ENCODE measurements around the gene DAB2IP. TPM values are rescaled to one million over a fixed set of nuclear protein-coding genes. Genes with fewer than 3 reads are reported as not detected.

Gene DAB2IP
- total and polyA plus RNA-seq, 4 donors: 2.3 to 13.1 (median 5.4) TPM

DNA sequence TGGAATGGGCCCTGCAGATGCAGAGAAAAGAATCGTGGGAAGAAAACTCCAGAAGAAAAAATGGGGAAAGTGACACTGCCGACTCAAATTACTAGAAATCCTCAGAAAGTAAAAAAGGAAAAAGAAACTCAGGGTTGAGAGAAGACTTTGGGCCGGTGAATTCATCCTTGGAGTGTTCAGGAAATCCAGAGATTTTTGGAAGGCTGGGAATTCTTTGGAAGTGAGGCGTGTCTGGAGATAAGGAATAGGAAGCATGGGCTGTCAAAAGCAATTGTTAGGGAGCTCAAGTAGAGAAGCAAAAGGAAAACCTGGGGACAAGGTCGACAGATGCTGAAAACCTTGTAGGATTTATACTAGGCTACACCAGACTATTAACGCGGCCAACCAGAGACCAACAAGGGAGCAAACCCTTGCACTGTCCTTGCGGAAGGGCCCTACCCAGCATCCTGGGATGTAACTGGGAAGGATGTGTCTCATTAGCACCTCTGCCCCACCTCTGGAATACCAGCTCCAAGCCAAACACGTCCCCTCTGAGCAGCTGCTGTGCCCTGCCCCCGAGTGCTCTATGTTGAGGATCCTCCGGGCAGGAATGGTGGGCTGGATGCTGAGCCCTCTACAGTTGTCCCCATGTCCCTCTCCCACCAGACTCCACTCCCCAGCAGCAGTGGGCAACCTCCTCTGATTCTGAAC lies 11.6 kb downstream of the DAB2IP start:
- Histone ChIP-seq H3K9me3 (ENCODE audit: control insufficient read depth in 4 of 4, low read length in 3 of 4) (no peaks in the 10 kb centered on the region), H3K4me3 (ENCODE audit: low read depth in 1 of 3, low read length in 3 of 3) (no peak overlapping the region), H3K36me3 (ENCODE audit: control insufficient read depth in 4 of 4, insufficient read depth in 3 of 4, low read depth in 1 of 4, low read length in 3 of 4) (no peaks in the 10 kb centered on the region), H3K27me3 (ENCODE audit: control insufficient read depth in 4 of 4, insufficient read depth in 4 of 4, low read length in 3 of 4) (no peaks in the 10 kb centered on the region), H3K4me1 (ENCODE audit: control insufficient read depth in 4 of 4, insufficient read depth in 4 of 4, low read length in 3 of 4) (peaks cover 0 to 6% (median 1%) of the 10 kb centered on the region in 4 donors), H3K9ac (ENCODE audit: low read depth in 1 of 2, low read length in 2 of 2) (no peak overlapping the region), H3K27ac (ENCODE audit: low read depth in 1 of 2, low read length in 2 of 2) (no peak overlapping the region)
- DNase-seq (ENCODE audit: low spot score): no peak
- WGBS: 83% methylated on average over 11 of the region's 11 CpGs
- no peak for TF ChIP-seq GABPA (IDR thresholded peaks at IDR 0.05 in 1 of 2, conservative IDR thresholded peaks at IDR 0.05 in 1 of 2)
- no peak for TF ChIP-seq FOXA1 (IDR thresholded peaks at IDR 0.05)
- peak; percentile 25 for TF ChIP-seq NR2F2 (IDR thresholded peaks at IDR 0.05)
- no peak for TF ChIP-seq RXRA (IDR thresholded peaks at IDR 0.05)
- no peak for TF ChIP-seq SP1 (IDR thresholded peaks at IDR 0.05)

DNA sequence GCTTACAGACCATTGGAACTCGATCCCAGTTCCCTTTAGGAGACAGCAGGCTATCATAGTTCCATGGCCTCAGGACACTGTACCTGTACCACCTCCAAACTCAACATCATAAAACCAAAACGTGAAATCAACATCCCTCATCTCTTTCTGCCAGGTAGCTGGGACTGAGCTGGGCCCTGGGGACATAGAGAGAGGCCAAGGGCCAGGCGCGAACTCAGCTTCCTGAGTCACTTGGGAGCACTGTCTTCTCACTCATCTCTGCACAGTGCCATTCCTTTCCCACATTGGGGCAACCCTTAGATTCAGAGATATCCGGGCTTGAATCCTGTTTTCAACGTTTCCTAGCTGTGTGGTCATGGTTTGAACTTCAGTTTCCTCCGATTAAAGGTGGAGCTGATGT lies 12.2 kb downstream of the DAB2IP start:
- Histone ChIP-seq H3K27ac (ENCODE audit: low read depth in 1 of 2, low read length in 2 of 2) (no peak overlapping the region), H3K9ac (ENCODE audit: low read depth in 1 of 2, low read length in 2 of 2) (no peak overlapping the region), H3K4me1 (ENCODE audit: control insufficient read depth in 4 of 4, insufficient read depth in 4 of 4, low read length in 3 of 4) (peaks cover 0 to 4% (median 1%) of the 10 kb centered on the region in 4 donors), H3K36me3 (ENCODE audit: control insufficient read depth in 4 of 4, insufficient read depth in 3 of 4, low read depth in 1 of 4, low read length in 3 of 4) (no peaks in the 10 kb centered on the region), H3K9me3 (ENCODE audit: control insufficient read depth in 4 of 4, low read length in 3 of 4) (no peaks in the 10 kb centered on the region), H3K27me3 (ENCODE audit: control insufficient read depth in 4 of 4, insufficient read depth in 4 of 4, low read length in 3 of 4) (no peaks in the 10 kb centered on the region), H3K4me3 (ENCODE audit: low read depth in 1 of 3, low read length in 3 of 3) (no peak overlapping the region)
- TF ChIP-seq HNF4G (IDR thresholded peaks at IDR 0.05): no peak
- TF ChIP-seq, protein P1, sequence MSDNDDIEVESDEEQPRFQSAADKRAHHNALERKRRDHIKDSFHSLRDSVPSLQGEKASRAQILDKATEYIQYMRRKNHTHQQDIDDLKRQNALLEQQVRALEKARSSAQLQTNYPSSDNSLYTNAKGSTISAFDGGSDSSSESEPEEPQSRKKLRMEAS (IDR thresholded peaks at IDR 0.05): no peak
- TF ChIP-seq FOXA1 (IDR thresholded peaks at IDR 0.05): no peak
- no peak for TF ChIP-seq EGR1 (IDR thresholded peaks at IDR 0.05; ENCODE audit: low read depth in 2 of 2)
- TF ChIP-seq YY1 (IDR thresholded peaks at IDR 0.05): no peak
- TF ChIP-seq, protein P2, sequence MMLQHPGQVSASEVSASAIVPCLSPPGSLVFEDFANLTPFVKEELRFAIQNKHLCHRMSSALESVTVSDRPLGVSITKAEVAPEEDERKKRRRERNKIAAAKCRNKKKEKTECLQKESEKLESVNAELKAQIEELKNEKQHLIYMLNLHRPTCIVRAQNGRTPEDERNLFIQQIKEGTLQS (IDR thresholded peaks at IDR 0.05): no peak
- TF ChIP-seq RAD21 (IDR thresholded peaks at IDR 0.05): no peak
- no peak for TF ChIP-seq GABPA (IDR thresholded peaks at IDR 0.05 in 1 of 2, conservative IDR thresholded peaks at IDR 0.05 in 1 of 2)
- no peak for TF ChIP-seq TAF1 (conservative IDR thresholded peaks at IDR 0.05)
- TF ChIP-seq, protein P3, sequence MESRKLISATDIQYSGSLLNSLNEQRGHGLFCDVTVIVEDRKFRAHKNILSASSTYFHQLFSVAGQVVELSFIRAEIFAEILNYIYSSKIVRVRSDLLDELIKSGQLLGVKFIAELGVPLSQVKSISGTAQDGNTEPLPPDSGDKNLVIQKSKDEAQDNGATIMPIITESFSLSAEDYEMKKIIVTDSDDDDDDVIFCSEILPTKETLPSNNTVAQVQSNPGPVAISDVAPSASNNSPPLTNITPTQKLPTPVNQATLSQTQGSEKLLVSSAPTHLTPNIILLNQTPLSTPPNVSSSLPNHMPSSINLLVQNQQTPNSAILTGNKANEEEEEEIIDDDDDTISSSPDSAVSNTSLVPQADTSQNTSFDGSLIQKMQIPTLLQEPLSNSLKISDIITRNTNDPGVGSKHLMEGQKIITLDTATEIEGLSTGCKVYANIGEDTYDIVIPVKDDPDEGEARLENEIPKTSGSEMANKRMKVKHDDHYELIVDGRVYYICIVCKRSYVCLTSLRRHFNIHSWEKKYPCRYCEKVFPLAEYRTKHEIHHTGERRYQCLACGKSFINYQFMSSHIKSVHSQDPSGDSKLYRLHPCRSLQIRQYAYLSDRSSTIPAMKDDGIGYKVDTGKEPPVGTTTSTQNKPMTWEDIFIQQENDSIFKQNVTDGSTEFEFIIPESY (IDR thresholded peaks at IDR 0.05): no peak
- TF ChIP-seq JUND (IDR thresholded peaks at IDR 0.05): no peak
- TF ChIP-seq, protein P4, sequence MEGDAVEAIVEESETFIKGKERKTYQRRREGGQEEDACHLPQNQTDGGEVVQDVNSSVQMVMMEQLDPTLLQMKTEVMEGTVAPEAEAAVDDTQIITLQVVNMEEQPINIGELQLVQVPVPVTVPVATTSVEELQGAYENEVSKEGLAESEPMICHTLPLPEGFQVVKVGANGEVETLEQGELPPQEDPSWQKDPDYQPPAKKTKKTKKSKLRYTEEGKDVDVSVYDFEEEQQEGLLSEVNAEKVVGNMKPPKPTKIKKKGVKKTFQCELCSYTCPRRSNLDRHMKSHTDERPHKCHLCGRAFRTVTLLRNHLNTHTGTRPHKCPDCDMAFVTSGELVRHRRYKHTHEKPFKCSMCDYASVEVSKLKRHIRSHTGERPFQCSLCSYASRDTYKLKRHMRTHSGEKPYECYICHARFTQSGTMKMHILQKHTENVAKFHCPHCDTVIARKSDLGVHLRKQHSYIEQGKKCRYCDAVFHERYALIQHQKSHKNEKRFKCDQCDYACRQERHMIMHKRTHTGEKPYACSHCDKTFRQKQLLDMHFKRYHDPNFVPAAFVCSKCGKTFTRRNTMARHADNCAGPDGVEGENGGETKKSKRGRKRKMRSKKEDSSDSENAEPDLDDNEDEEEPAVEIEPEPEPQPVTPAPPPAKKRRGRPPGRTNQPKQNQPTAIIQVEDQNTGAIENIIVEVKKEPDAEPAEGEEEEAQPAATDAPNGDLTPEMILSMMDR (IDR thresholded peaks at IDR 0.05; ENCODE audit: low read depth, low read length, missing input control): no peak
- no peak for TF ChIP-seq NR2F2 (IDR thresholded peaks at IDR 0.05)
- TF ChIP-seq, protein P5, sequence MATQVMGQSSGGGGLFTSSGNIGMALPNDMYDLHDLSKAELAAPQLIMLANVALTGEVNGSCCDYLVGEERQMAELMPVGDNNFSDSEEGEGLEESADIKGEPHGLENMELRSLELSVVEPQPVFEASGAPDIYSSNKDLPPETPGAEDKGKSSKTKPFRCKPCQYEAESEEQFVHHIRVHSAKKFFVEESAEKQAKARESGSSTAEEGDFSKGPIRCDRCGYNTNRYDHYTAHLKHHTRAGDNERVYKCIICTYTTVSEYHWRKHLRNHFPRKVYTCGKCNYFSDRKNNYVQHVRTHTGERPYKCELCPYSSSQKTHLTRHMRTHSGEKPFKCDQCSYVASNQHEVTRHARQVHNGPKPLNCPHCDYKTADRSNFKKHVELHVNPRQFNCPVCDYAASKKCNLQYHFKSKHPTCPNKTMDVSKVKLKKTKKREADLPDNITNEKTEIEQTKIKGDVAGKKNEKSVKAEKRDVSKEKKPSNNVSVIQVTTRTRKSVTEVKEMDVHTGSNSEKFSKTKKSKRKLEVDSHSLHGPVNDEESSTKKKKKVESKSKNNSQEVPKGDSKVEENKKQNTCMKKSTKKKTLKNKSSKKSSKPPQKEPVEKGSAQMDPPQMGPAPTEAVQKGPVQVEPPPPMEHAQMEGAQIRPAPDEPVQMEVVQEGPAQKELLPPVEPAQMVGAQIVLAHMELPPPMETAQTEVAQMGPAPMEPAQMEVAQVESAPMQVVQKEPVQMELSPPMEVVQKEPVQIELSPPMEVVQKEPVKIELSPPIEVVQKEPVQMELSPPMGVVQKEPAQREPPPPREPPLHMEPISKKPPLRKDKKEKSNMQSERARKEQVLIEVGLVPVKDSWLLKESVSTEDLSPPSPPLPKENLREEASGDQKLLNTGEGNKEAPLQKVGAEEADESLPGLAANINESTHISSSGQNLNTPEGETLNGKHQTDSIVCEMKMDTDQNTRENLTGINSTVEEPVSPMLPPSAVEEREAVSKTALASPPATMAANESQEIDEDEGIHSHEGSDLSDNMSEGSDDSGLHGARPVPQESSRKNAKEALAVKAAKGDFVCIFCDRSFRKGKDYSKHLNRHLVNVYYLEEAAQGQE (IDR thresholded peaks at IDR 0.05): no peak
- no peak for TF ChIP-seq HNF4A (conservative IDR thresholded peaks at IDR 0.05)
- WGBS: 86% methylated on average over 7 of the region's 7 CpGs
- DNase-seq (ENCODE audit: low spot score): no peak

Data from liver (tissue), 9 donors.